ENCODE results near the gene UNC119.

The UNC119 gene

DNA sequence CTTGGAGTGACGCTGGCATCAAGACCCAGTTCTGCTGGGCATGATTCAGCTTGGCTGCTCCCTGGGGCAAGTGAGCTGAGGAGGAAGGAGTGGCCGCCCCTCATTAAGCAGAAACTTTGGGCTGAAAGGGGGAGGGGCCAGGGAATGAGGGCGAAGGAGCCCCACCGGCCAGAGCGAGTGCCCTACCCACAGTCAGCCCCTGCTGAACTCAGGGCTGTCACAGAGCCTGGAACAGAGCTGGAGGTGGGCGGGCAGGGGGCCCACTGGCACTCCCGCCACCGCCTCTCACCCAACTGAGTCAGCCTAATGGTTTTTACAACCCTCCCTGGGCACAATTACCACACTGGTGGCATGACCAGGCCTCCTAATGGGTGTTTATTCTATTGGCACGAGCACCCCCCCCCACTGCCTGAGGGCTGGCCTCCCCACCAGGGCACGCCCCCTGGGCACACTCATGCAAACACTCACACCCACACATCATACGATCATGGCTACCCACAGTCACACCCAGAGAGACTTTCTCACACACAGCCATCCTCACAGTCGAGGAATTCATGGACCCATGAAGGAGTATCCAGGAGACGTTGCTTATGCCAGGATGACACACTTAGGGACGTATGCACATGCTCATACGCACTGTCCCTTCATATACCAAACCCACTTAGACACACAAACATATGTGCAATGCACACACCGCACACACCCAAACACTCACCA, 19.2 kb downstream of the UNC119 start:
- TF ChIP-seq, protein P1, sequence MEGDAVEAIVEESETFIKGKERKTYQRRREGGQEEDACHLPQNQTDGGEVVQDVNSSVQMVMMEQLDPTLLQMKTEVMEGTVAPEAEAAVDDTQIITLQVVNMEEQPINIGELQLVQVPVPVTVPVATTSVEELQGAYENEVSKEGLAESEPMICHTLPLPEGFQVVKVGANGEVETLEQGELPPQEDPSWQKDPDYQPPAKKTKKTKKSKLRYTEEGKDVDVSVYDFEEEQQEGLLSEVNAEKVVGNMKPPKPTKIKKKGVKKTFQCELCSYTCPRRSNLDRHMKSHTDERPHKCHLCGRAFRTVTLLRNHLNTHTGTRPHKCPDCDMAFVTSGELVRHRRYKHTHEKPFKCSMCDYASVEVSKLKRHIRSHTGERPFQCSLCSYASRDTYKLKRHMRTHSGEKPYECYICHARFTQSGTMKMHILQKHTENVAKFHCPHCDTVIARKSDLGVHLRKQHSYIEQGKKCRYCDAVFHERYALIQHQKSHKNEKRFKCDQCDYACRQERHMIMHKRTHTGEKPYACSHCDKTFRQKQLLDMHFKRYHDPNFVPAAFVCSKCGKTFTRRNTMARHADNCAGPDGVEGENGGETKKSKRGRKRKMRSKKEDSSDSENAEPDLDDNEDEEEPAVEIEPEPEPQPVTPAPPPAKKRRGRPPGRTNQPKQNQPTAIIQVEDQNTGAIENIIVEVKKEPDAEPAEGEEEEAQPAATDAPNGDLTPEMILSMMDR (IDR thresholded peaks at IDR 0.05) = no peak
- no peak for DNase-seq (ENCODE audit: low spot score)
- H3K27ac ChIP-seq = no peak overlapping the region
- H3K4me3 ChIP-seq = no peak overlapping the region

DNA sequence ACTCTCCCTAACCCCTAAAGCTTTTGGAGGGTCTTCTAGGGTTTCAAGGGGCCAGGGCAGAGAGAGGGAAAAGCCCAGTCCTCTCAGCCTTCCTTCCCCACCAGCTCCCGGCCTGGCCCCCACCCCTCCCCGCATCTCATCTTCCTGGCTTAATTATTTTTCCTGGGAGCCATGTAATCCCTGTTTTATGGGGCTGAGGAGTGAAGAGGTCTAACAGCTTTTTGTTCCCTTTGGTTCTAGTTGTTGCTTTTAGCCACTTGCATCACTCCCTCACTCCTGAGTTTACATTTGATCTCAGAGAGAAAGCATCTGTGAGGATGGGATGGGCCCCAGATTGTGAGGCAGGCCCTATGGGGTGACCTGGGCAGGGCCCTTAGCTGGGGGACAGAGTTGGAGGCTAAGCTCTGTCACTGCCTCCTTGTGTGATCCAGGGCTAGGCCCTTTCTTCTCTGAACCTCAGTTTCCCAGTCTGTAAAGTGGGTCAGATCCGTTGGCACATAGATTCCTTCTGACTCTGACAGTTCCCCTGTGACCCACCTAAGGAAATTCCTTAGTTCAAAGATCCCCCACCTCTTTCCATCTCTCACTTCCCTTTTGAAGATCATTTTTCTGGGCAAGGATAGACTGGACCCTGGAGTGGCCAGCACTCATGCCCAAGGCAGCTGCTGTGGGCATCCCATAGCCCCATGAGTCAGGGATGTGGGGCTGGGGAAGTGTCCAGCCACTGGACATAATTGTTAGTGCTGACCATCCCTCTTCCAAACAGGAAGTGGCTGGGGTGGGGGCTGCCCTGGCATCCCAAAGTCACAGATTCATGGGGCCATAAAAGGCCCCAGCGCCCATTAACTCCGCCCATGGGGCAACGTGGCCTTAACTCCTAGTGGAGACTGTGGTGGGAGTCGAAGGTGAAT, 20.1 kb downstream of the UNC119 start:
- DNase-seq (ENCODE audit: low spot score) = no peak
- H3K4me3 ChIP-seq = no peak overlapping the region
- no peak overlapping the region for H3K27ac ChIP-seq
- TF ChIP-seq, protein P1 (IDR thresholded peaks at IDR 0.05) = no peak

DNA sequence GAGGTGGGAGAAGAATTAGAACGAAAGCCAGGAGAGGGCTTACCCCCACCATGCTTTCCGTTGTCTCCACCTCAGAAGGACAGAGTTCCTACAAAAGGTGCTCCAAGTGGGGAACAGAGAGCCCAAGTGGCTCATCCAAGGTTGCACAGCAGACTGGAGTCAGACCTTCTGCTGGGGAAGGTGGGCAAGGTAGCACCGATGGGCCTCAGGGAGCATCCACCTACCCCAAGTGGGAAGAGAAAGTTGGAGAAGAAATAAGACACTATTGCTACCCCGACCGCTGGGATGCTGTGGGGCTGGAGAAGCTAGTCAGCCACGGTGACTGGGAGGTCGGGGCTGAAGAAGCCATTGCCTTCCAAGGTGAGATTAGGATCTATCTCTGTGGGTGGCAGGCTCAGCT, 21.5 kb downstream of the UNC119 start:
- no peak overlapping the region for H3K27ac ChIP-seq
- no peak overlapping the region for H3K4me3 ChIP-seq
- no peak for DNase-seq (ENCODE audit: low spot score)
- TF ChIP-seq, protein P1 (IDR thresholded peaks at IDR 0.05) = no peak

DNA sequence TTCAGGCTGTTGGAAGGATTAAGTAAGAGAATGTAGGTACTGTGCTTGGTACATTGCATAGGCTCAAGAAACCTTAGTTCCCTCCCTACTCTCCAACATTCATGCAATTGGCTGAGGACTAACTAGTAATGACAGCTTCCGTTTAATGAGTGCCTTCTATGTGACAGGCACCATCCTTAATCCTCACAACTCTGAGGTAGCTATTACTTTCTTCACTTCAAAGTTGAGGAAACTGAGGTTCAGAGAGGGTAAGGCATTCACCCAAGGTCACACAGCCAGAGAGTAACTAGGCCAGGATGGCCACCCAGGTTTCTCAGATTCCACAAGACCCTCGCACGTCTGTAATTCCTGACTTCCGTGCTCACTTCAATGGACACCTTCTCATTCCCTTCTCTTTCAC, 22.2 kb downstream of the UNC119 start:
- no peak overlapping the region for H3K27ac ChIP-seq
- no peak overlapping the region for H3K4me3 ChIP-seq
- no peak for DNase-seq (ENCODE audit: low spot score)
- TF ChIP-seq, protein P1 (IDR thresholded peaks at IDR 0.05) = no peak

GRCh38 chr17:28529013-28529400, 23.4 kb downstream of the UNC119 start:
- no peak for DNase-seq (ENCODE audit: low spot score)
- no peak overlapping the region for H3K4me3 ChIP-seq
- no peak overlapping the region for H3K27ac ChIP-seq
- TF ChIP-seq, protein P1 (IDR thresholded peaks at IDR 0.05) = no peak

GRCh38 chr17:28528327-28529012, 24.0 kb downstream of the UNC119 start:
- Histone ChIP-seq H3K27ac (no peak overlapping the region), H3K4me3 (no peak overlapping the region)
- TF ChIP-seq, protein P1 (IDR thresholded peaks at IDR 0.05) = no peak
- DNase-seq (ENCODE audit: low spot score) = no peak

All from coronary artery (tissue), 2 donors.